ENCODE data around the gene CNTROB.

Gene CNTROB

GRCh38 chr17:7910281-7910680 lies 21.7 kb upstream of the CNTROB start:
- no peak for DNase-seq (ENCODE audit: low read depth)

DNA sequence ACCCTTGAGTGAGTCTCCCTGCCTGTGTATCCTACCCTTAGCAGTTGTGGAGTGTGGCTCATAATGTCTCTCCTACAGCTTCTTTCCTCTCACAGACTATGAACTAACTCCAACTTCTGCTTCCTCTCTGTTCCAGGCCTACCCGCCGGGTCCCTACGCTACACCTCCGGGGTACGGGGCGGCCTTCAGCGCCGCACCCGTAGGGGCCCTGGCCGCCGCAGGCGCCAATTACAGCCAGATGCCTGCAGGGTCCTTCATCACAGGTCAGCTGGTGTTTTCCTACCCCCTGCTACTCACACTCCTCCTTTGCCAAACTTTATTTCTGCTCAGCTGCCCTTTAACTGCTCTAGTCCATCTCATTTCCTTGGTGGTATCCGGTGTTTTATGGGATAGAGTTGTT lies 21.3 kb upstream of the CNTROB start:
- no peak for DNase-seq (ENCODE audit: low read depth)

DNA sequence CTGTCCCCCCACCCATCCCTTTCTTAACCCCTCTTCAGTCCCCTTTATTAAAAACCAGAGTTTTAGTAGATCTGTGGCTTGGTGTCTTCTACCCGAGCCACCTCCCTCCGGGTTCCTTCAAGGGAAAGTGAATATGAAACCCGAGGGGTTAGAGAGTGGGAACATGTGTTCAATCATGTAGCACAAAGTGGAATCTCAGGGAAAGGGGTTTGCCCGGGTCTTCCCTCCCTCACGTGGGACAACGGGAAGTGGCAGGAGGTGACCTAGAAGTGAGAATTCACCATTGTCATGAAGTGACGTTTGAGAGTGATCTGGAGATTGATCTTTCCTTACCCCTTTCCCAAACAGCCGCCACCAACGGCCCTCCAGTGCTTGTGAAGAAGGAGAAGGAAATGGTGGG lies 20.9 kb upstream of the CNTROB start:
- no peak for DNase-seq (ENCODE audit: low read depth)

GRCh38 chr17:7912927-7913524 lies 19.0 kb upstream of the CNTROB start:
- no peak for DNase-seq (ENCODE audit: low read depth)

DNA sequence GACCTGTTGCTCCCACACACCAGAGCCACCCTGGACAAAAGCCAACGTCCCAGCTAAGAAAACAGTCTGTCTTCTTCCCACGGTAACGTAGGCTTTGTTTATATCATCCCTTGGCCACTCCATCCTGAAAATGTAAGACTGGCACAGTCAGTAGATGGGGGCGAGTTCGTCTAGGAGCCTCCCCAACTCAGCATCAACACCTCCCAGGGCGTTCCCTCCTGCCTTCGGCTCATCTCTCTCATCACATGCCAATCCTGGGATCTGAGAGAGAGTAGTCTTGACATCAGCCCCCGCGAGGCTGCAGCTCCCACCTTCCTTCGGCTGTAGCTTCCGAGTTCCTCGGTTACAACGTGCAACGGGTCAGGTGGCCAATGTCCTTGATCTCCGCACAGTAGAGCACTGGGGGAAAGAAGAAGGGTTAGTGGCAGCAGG lies 16.8 kb upstream of the CNTROB start:
- DNase-seq (ENCODE audit: low read depth): no peak

- peak; percentile 69 for DNase-seq (ENCODE audit: low read depth)
Observed at GRCh38 chr17:7915611-7916384, 16.2 kb upstream of the CNTROB start, which contains the start of gene RNF227. Gene RNF227 (minus strand): TSS chr17:7916289. CDS start chr17:7916195, 94 bp downstream.

- no peak for DNase-seq (ENCODE audit: low read depth)
Observed at GRCh38 chr17:7916385-7916682, 15.7 kb upstream of the CNTROB start.

DNA sequence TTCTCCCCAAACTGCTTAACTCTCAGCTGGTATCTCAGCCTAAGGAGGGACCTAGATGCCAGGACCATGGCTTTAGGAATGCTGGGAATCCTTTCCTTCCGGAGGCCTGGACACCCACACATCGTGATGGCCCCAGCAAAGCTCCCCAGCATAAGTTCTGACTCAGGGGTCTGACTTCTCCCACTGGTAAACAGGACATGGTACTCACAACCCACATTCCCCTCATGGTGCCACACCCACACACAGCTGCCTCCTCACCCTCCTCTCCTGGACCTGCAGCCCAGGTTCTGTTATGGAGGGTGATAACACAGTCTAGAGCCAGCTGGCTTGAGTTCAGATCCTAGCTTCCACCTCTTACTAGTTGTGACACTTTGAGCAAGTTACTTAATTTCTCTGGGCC lies 15.2 kb upstream of the CNTROB start:
- DNase-seq (ENCODE audit: low read depth): no peak

DNA sequence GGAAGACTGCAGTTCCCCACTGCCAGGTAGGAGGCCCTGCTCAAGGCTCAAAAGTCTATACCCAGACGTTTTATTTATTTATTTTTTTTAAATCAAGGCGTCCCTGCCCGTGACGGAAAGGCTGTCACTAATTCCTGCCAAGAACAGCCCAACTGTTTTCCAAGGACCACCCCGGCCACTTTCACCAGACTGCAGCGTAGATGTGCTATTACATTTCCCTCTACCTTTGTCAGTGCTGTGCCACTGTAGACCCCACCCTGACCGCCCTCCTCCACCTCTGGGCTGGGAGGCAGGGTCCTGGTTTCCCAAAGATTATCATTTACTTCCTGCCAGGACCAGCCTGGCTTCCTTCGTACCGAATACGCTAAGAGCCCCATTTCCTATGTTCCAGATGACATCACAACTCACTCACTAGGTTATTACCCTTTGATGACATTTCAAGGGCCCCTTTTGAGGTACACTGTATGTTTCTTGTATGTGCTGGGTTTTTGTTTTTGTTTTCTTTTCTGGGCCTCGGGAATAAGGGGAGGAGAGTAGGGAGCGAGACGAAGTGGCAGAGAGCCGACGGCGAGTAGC lies 9.6 kb upstream of the CNTROB start:
- DNase-seq (ENCODE audit: low read depth): no peak

GRCh38 chr17:7922845-7923628 lies 9.0 kb upstream of the CNTROB start:
- DNase-seq (ENCODE audit: low read depth): peak; percentile 71

GRCh38 chr17:7927596-7927995 lies 4.4 kb upstream of the CNTROB start:
- no peak for DNase-seq (ENCODE audit: low read depth)

DNA sequence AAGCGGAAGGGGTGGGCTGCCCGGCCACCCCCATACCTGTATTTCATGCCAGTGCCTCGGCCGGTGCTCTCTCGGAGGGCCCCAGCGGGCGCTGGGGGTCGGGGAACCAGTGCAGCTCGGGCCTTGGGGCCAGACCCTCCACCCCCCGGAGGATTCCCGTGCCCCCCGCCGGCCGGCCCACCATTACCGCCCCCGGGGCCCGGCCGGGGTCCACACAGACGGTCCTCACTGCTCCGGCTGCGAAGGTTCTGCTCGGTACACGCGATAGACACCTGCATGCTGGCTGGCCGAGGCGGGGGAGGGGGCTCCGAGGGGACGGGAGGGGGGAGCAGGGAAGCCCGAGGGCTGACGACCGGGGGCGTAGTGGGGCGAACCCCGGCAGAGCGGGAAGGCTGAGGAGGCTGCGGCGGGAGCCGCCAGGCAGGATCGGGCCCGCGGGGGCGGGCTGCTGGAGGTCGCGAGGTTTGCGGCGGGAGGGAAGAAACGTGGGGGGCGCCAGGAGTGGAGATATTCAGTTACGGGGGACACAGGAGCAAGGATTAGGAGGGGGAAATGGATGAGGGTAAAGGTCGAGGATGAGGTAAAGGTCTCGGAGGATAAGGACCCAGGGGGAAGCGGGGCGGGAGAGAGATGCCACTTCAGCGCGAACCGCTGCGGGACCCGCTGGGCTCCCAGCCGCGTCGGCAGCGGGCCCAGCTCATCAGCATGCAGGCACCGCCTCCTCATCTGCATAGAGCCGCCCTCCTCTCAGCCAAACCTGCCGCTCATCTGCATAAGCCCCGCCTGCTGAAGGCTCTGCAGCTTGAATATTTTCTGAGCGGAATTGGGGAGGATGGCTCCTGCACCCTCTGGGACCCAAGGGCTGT lies 2.6 kb upstream of the CNTROB start, which contains the start of gene KCNAB3:
Gene KCNAB3, minus strand, starts transcription at position 699 of the 866 bp plus-strand sequence. Its CDS starts 421 bp downstream, at position 278.
- peak; percentile 41 for DNase-seq (ENCODE audit: low read depth)

GRCh38 chr17:7930841-7931631 lies 970 bp upstream of the CNTROB start:
- DNase-seq (ENCODE audit: low read depth): no peak

- no peak for DNase-seq (ENCODE audit: low read depth)
Observed at GRCh38 chr17:7932483-7932891, 481 bp downstream of the CNTROB start.

GRCh38 chr17:7932949-7933348 lies 943 bp downstream of the CNTROB start:
- DNase-seq (ENCODE audit: low read depth): no peak

- DNase-seq (ENCODE audit: low read depth): no peak
Observed at GRCh38 chr17:7935859-7936258, 3.9 kb downstream of the CNTROB start.

DNA sequence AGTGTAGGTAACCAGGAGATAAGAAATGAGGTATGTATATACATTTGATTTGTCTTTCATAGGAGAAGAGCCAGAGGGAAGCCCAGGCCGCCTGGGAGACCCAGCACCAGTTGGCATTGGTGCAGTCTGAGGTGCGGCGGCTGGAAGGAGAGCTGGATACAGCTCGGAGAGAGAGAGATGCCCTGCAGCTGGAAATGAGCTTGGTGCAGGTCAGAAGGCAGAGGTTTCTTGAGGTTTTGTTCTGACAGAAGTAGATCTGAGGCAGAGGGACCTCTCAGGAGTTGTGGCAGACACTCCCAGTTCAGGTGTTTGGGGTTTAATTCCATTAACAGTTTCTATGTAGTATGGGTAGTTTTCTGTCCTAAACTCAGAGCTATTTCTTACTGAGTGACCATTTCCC lies 8.0 kb downstream of the CNTROB start:
- DNase-seq (ENCODE audit: low read depth): no peak

- no peak for DNase-seq (ENCODE audit: low read depth)
Observed at GRCh38 chr17:7940743-7941142, 8.7 kb downstream of the CNTROB start.

GRCh38 chr17:7943291-7943690 lies 11.3 kb downstream of the CNTROB start:
- DNase-seq (ENCODE audit: low read depth): no peak

GRCh38 chr17:7944326-7944725 lies 12.3 kb downstream of the CNTROB start:
- no peak for DNase-seq (ENCODE audit: low read depth)

DNA sequence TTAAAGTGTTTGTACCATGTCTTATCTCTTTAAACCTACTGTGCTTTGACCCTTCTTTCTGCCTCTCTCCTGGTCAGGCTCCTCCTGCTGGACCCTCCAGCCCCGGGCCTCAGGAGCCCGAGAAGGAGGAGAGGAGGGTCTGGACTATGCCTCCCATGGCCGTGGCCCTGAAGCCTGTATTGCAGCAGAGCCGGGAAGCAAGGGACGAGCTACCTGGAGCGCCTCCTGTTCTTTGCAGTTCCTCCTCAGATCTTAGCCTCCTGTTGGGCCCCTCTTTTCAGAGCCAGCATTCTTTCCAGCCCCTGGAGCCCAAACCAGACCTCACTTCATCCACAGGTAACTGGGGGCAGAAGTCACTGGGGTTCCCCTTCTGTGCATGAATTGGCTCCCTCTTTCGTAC lies 13.6 kb downstream of the CNTROB start:
- no peak for DNase-seq (ENCODE audit: low read depth)

Measured in activated T-helper 1 cell treated with Interleukin-2 at 50 U/mL for 16 hours (primary cell).